Thymus (tissue), 11 donors: ENCODE measurements around the gene ENTPD1. TPM values are rescaled to one million over a fixed set of nuclear protein-coding genes. Genes with fewer than 3 reads are reported as not detected.
"Not testable (repeated sequence)": the region's sequence is repeated elsewhere in the genome, so short reads cannot be mapped to it uniquely, and the experiment has no call there.

ENCODE experiments used
- DNase-seq, 9 donors: peaks; one replicate each; pipeline ENCODE4 v3.0.0-alpha.2; 2013; ENCODE audit warnings: low spot score in 9 of 9, low read depth in 6 of 9, missing footprints in 1 of 9
- H3K27ac ChIP-seq, 2 donors: one replicate each; pipeline ENCODE4 v1.5.1; 2013; ENCODE audit warnings: control low read depth in 1 of 2, low read depth in 1 of 2, low read length in 1 of 2, mild to moderate bottlenecking in 1 of 2, moderate library complexity in 1 of 2
- H3K27me3 ChIP-seq, 2 donors: one replicate each; pipeline ENCODE4 v1.5.1; 2013; ENCODE audit warnings: low read length in 1 of 2; ENCODE audit not compliant: control insufficient read depth in 2 of 2, insufficient read depth in 1 of 2
- H3K36me3 ChIP-seq, 2 donors: one replicate each; pipeline ENCODE4 v1.5.1; 2013; ENCODE audit warnings: low read length in 1 of 2, mild to moderate bottlenecking in 1 of 2, moderate library complexity in 1 of 2; ENCODE audit not compliant: control insufficient read depth in 2 of 2, insufficient read depth in 2 of 2
- H3K4me1 ChIP-seq, 2 donors: one replicate each; pipeline ENCODE4 v1.5.1; 2013; ENCODE audit warnings: low read length in 2 of 2; ENCODE audit not compliant: control insufficient read depth in 2 of 2, insufficient read depth in 2 of 2
- H3K4me3 ChIP-seq, 2 donors: one replicate each; pipeline ENCODE4 v1.5.1; 2013; ENCODE audit warnings: low read length in 2 of 2, control low read depth in 1 of 2, mild to moderate bottlenecking in 1 of 2
- H3K9me3 ChIP-seq, 2 donors: one replicate each; pipeline ENCODE4 v1.5.1; 2013; ENCODE audit warnings: low read length in 1 of 2, mild to moderate bottlenecking in 1 of 2; ENCODE audit not compliant: control insufficient read depth in 2 of 2, insufficient read depth in 1 of 2
- WGBS: extraction: QIAGEN DNeasy Blood & Tissue Kit; methylation state at CpG from one replicate; pipeline ENCODE4 v1.1.7; 2013; 5-methylcytosine and 5-hydroxymethylcytosine counted together
- polyA plus RNA-seq: library from polyadenylated mRNA; stranded (reverse); fragments of 200-250 nt; gene quantifications from one replicate; pipeline ENCODE4 v1.2.3, GENCODE V29; 2013
- total RNA-seq: library from RNA; stranded (reverse); fragments of 120-200 nt; gene quantifications from one replicate; pipeline ENCODE4 v1.2.4, GENCODE V29; 2013
- donor health status: healthy.

ENTPD1 gene
- total and polyA plus RNA-seq, 2 donors: 8.2 to 20.5 TPM

GRCh38 chr10:95877881-95878280 is 121.9 kb downstream of the ENTPD1 start:
- DNase-seq: no peak
- H3K4me3 ChIP-seq: no peak overlapping the region
- H3K36me3 ChIP-seq: peaks cover 0 to 6% of the 10 kb centered on the region in 2 donors
- H3K27me3 ChIP-seq: no peaks in the 10 kb centered on the region
- H3K4me1 ChIP-seq: no peaks in the 10 kb centered on the region
- no peak overlapping the region for H3K27ac ChIP-seq
- H3K9me3 ChIP-seq: peaks cover 0 to 4% of the 10 kb centered on the region in 2 donors

GRCh38 chr10:95880704-95881103 is 124.7 kb downstream of the ENTPD1 start:
- no peak overlapping the region for H3K27ac ChIP-seq
- 80% methylated on average over 2 of the region's 2 CpGs for WGBS
- no peaks in the 10 kb centered on the region for H3K27me3 ChIP-seq
- H3K4me1 ChIP-seq: no peaks in the 10 kb centered on the region
- no peak overlapping the region for H3K4me3 ChIP-seq
- peaks cover 0 to 1% of the 10 kb centered on the region in 2 donors for H3K36me3 ChIP-seq
- no peak for DNase-seq
- no peaks in the 10 kb centered on the region for H3K9me3 ChIP-seq

- Histone ChIP-seq H3K36me3 (no peaks in the 10 kb centered on the region), H3K9me3 (no peaks in the 10 kb centered on the region), H3K4me1 (no peaks in the 10 kb centered on the region), H3K27me3 (no peaks in the 10 kb centered on the region), H3K27ac (no peak overlapping the region), H3K4me3 (no peak overlapping the region)
- DNase-seq: no peak
Measured at GRCh38 chr10:95881316-95881715, 125.4 kb downstream of the ENTPD1 start.

- no peak for DNase-seq
- H3K36me3 ChIP-seq: no peaks in the 10 kb centered on the region
- no peaks in the 10 kb centered on the region for H3K9me3 ChIP-seq
- H3K4me3 ChIP-seq: no peak overlapping the region
- no peak overlapping the region for H3K27ac ChIP-seq
- 67% methylated on average over 2 of the region's 2 CpGs for WGBS
- no peaks in the 10 kb centered on the region for H3K4me1 ChIP-seq
- H3K27me3 ChIP-seq: no peaks in the 10 kb centered on the region
Measured at GRCh38 chr10:95889830-95890229, 133.9 kb downstream of the ENTPD1 start.

- H3K4me3 ChIP-seq: no peak overlapping the region
- WGBS: 93% methylated on average over 4 of the region's 4 CpGs
- no peaks in the 10 kb centered on the region for H3K9me3 ChIP-seq
- no peaks in the 10 kb centered on the region for H3K27me3 ChIP-seq
- DNase-seq: no peak
- peaks cover 5 to 18% of the 10 kb centered on the region in 2 donors for H3K36me3 ChIP-seq
- no peak overlapping the region for H3K27ac ChIP-seq
- no peaks in the 10 kb centered on the region for H3K4me1 ChIP-seq
Measured at GRCh38 chr10:95896071-95896850, 140.3 kb downstream of the ENTPD1 start.

GRCh38 chr10:95905897-95906580 is 150.1 kb downstream of the ENTPD1 start:
- H3K27ac ChIP-seq, H3K9me3 ChIP-seq, H3K4me1 ChIP-seq, H3K36me3 ChIP-seq, DNase-seq, H3K27me3 ChIP-seq, H3K4me3 ChIP-seq: not testable (repeated sequence)
- WGBS: over 99% methylated on average over 12 of the region's 12 CpGs

GRCh38 chr10:95906677-95907455 is 150.9 kb downstream of the ENTPD1 start:
- peaks cover 0 to 3% of the 10 kb centered on the region in 2 donors for H3K4me1 ChIP-seq
- no peaks in the 10 kb centered on the region for H3K27me3 ChIP-seq
- peak; percentile 9 to 67 (median 34) for DNase-seq
- peak overlapping the region; percentile 76 to 80 for H3K4me3 ChIP-seq
- 14% methylated on average over 22 of the region's 22 CpGs for WGBS
- H3K36me3 ChIP-seq: peaks cover 0 to 8% of the 10 kb centered on the region in 2 donors
- H3K27ac ChIP-seq: peak overlapping the region; percentile 21 to 68
- no peaks in the 10 kb centered on the region for H3K9me3 ChIP-seq

- Histone ChIP-seq H3K4me3 (peak within 1 kb of the TSS; percentile 76 to 80), H3K27ac (peak within 1 kb of the TSS; percentile 68 to 75)
- WGBS: under 1% methylated on average over 69 of the region's 69 CpGs
Measured at GRCh38 chr10:95907456-95908253, 151.7 kb downstream of the ENTPD1 start, which contains the start of gene CC2D2B. TSS of gene CC2D2B (plus strand) at chr10:95907975. CDS start at chr10:95911324, 3,349 bp downstream.

More at GRCh38 chr10:95907456-95908253, 151.7 kb downstream of the ENTPD1 start, which contains the start of gene CC2D2B:
- Histone ChIP-seq H3K27me3 (no peaks in the 10 kb centered on the region), H3K36me3 (peaks cover 0 to 7% of the 10 kb centered on the region in 2 donors), H3K9me3 (no peaks in the 10 kb centered on the region), H3K4me1 (peaks cover 0 to 3% of the 10 kb centered on the region in 2 donors)
- DNase-seq: peak; percentile 36 to 81 (median 61)
